Epithelial cell of esophagus (primary cell): Measurements from ENCODE around the gene ENTREP1.
A peak's percentile ranks its signal among the peaks of the same experiment; 100 is the strongest.
"Not testable (repeated sequence)": the region's sequence is repeated elsewhere in the genome, so short reads cannot be mapped to it uniquely, and the experiment has no call there.

Experiments
- DNase-seq: peaks from one replicate; pipeline ENCODE4 v3.0.0; 2010; ENCODE audit warnings: low read depth
- H3K4me3 ChIP-seq: 2 replicates; pipeline ENCODE4 v1.5.1; 2011; ENCODE audit warnings: mild to moderate bottlenecking, low read length, control low read depth
- CTCF ChIP-seq: IDR thresholded peaks from 2 replicates; pipeline ENCODE4 v1.5.1; 2011; ENCODE audit warnings: low read depth, mild to moderate bottlenecking, low read length, control low read depth, inconsistent platforms; ENCODE audit not compliant: insufficient read depth; ENCODE audit errors: missing control alignments

ENTREP1 gene

GRCh38 chr9:69430206-69430605, 105.2 kb downstream of the ENTREP1 start:
- no peak for DNase-seq
- no peak for TF ChIP-seq CTCF
- H3K4me3 ChIP-seq = no peak overlapping the region

- DNase-seq = no peak
- no peak for TF ChIP-seq CTCF
- no peak overlapping the region for H3K4me3 ChIP-seq
Observed at GRCh38 chr9:69431203-69431602, 106.2 kb downstream of the ENTREP1 start.

- DNase-seq = peak; percentile 52
- no peak overlapping the region for H3K4me3 ChIP-seq
- TF ChIP-seq CTCF = no peak
Observed at GRCh38 chr9:69431777-69432176, 106.8 kb downstream of the ENTREP1 start.

GRCh38 chr9:69432623-69433022, 107.6 kb downstream of the ENTREP1 start:
- TF ChIP-seq CTCF = no peak
- no peak for DNase-seq
- H3K4me3 ChIP-seq = no peak overlapping the region

- no peak for TF ChIP-seq CTCF
- DNase-seq = peak; percentile 84
Observed at GRCh38 chr9:69433392-69433791, 108.4 kb downstream of the ENTREP1 start.

GRCh38 chr9:69433968-69434367, 109.0 kb downstream of the ENTREP1 start:
- H3K4me3 ChIP-seq = no peak overlapping the region
- no peak for TF ChIP-seq CTCF
- DNase-seq = no peak

More at GRCh38 chr9:69433392-69433791, 108.4 kb downstream of the ENTREP1 start:
- H3K4me3 ChIP-seq = no peak overlapping the region

- DNase-seq, H3K4me3 ChIP-seq: not testable (repeated sequence)
Observed at GRCh38 chr9:69439654-69440053, 114.6 kb downstream of the ENTREP1 start.

- DNase-seq, H3K4me3 ChIP-seq: not testable (repeated sequence)
Observed at GRCh38 chr9:69440254-69440955, 115.4 kb downstream of the ENTREP1 start.
